Duodenal mucosa (tissue), 2 donors: ENCODE measurements around the gene TTLL12.

Experiments used
- H3K27ac ChIP-seq: one replicate; pipeline ENCODE4 v1.7.0; 2013; ENCODE audit warnings: low read depth, low read length
- H3K27me3 ChIP-seq, 2 donors: one replicate each; pipeline ENCODE4 v1.7.0; 2013; ENCODE audit warnings: low read length in 2 of 2, control low read depth in 1 of 2; ENCODE audit not compliant: insufficient read depth in 2 of 2, control insufficient read depth in 1 of 2
- H3K36me3 ChIP-seq, 2 donors: one replicate each; pipeline ENCODE4 v1.7.0; 2013; ENCODE audit warnings: low read length in 2 of 2, control low read depth in 1 of 2; ENCODE audit not compliant: insufficient read depth in 2 of 2, control insufficient read depth in 1 of 2
- H3K4me1 ChIP-seq, 2 donors: one replicate each; pipeline ENCODE4 v1.7.0; 2013; ENCODE audit warnings: low read length in 2 of 2, control low read depth in 1 of 2; ENCODE audit not compliant: insufficient read depth in 2 of 2, control insufficient read depth in 1 of 2
- H3K4me3 ChIP-seq, 2 donors: one replicate each; pipeline ENCODE4 v1.7.0; 2013; ENCODE audit warnings: low read length in 2 of 2, low read depth in 1 of 2
- H3K9ac ChIP-seq, 2 donors: one replicate each; pipeline ENCODE4 v1.7.0; 2013; ENCODE audit warnings: low read length in 2 of 2, low read depth in 1 of 2
- H3K9me3 ChIP-seq, 2 donors: one replicate each; pipeline ENCODE4 v1.7.0; 2013; ENCODE audit warnings: low read length in 2 of 2, control low read depth in 1 of 2; ENCODE audit not compliant: control insufficient read depth in 1 of 2

Gene TTLL12

DNA sequence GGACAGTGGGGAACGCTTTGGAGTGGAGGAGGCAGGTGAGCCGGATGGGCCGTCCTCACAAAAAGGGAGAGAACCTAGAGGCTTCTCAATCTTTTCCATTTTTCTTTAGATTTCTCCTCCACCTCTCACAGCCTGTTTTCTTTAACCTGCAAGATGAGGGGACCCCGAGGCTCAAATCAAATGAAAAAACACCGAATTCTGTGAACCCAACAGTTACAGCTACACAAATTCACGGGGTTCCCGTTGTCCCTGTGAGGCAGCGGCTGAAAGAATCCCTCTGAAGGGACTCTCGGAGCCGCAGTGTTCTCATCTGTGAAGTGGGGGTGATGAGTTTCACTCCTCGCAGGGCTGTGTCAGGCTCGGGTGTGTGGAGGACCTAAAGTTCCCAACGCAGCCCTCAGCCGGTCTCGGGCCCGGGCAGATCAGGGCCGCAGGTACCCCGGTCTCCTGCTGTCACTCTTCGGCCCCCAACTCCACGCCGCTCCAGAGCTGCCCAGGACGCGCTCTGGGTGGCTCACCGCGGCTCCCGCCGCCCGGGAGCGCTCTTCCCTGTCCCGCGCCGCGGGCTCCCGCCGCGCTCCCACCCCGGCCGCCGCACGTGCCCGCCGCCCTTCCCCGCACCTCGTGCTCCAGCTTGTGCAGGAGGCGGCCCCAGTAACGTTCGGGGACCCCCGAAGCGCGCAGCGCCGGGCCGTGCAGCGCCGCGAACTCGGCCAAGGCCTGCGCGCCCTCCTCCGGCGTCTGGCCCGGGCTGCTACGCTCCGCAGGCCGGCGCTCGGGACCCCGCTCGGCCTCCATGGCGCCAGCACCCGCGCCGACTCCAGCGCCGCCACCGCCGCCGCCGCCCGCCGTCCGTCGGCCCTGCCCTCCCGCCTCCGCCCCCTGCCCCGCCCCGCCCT is at the start of gene TTLL12:
Gene TTLL12 (minus strand): TSS at position 863 of the 899 bp plus-strand sequence. CDS start 65 bp downstream, at position 798.
- peak within 1 kb of the TSS; percentile 83 for H3K27ac ChIP-seq
- H3K9me3 ChIP-seq, result no peaks in the 10 kb centered on the region
- H3K9ac ChIP-seq, result peak within 1 kb of the TSS; percentile 67 to 85
- H3K4me3 ChIP-seq, result peak within 1 kb of the TSS; percentile 81 to 86
- H3K27me3 ChIP-seq, result no peaks in the 10 kb centered on the region
- peaks cover 5 to 10% of the 10 kb centered on the region in 2 donors for H3K4me1 ChIP-seq
- peaks cover 0 to 10% of the 10 kb centered on the region in 2 donors for H3K36me3 ChIP-seq

DNA sequence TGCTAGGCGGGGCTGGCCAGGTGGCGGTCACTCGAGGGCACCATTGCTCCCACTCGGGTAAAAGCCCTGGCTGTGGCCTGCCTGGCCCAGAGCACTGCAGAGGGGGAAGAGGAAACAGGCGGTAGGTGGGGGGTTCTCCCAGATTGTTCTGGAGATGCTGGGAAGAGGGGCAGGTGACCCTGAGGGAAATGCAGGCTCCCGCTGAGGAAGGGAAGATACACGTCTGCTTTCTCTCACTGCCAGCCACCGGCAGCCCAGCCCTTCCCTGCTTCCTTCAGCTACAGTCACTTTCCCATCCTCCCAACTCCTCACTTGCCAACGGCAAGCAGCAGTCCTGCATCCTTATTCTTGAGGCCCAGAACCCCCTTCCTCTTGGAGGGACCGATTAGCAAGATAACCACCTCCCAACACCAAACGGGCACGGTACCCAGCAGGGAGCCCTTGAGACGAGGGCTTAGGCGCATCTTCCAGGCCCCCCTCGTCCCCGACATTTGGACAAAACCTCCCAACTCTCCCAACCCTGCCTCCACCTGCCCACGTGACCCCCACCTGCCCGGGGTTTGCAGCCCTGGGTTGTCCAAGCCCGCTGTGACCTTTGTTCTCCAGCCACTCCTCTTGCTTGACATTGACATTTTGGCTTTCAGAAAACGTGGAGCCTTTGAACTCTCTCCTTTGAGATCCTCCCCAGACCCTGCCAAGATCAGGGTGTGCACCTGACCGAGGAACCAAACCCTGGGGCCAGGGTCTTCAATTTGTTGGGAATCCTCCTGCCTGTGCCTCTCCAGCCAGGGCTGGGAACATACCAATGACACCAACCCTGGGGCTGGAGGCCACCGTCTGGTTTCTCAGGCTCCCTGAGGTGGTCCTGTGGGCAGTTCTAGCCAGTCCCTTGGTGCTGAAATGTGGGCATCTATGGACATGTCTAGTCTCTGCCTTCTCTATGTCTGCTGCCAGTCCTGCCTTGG is 48.8 kb upstream of the TTLL12 start:
- peaks cover 0 to 3% of the 10 kb centered on the region in 2 donors for H3K27me3 ChIP-seq
- no peak overlapping the region for H3K27ac ChIP-seq
- H3K4me1 ChIP-seq, result no peaks in the 10 kb centered on the region
- no peaks in the 10 kb centered on the region for H3K36me3 ChIP-seq
- no peak overlapping the region for H3K4me3 ChIP-seq
- no peak overlapping the region for H3K9ac ChIP-seq
- H3K9me3 ChIP-seq, result no peaks in the 10 kb centered on the region

DNA sequence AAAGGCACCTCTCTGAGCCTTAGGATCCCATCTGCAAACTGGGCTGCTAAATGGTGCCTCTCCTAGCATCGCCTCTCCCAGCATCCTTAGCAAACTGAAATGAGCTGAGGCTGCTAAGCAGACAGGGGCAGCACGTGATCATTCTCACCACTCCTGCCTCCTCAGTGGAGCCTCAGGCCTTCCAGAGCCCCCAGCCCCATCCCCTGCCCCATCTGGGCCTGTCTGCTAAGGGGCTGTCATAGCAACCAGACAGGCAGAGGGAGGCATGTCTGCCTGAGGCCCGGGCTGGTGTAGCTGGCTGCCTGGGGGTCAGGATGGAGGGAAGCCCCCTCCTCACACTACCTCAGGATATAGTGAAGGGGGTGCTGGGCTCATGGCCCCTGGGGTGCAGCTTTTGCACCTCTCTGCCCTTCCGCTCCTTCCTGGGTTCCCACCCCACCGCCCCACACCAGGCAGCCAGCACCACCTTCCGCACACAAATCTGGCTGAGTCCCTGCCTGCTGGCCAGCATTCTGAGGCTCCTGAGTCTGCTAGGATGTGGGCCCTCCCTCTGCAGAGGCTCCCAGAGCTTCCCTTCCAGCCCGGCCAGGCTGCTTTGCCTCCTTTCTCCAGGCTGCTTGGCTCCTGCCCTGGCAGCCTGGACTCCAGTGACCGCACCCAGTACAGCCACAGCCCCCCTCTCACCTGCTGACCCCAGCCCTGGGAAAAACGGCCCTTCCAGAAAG is 47.5 kb upstream of the TTLL12 start:
- peaks cover 0 to 3% of the 10 kb centered on the region in 2 donors for H3K27me3 ChIP-seq
- no peak overlapping the region for H3K27ac ChIP-seq
- H3K36me3 ChIP-seq, result no peaks in the 10 kb centered on the region
- no peak overlapping the region for H3K4me3 ChIP-seq
- no peaks in the 10 kb centered on the region for H3K4me1 ChIP-seq
- H3K9me3 ChIP-seq, result no peaks in the 10 kb centered on the region
- H3K9ac ChIP-seq, result no peak overlapping the region

DNA sequence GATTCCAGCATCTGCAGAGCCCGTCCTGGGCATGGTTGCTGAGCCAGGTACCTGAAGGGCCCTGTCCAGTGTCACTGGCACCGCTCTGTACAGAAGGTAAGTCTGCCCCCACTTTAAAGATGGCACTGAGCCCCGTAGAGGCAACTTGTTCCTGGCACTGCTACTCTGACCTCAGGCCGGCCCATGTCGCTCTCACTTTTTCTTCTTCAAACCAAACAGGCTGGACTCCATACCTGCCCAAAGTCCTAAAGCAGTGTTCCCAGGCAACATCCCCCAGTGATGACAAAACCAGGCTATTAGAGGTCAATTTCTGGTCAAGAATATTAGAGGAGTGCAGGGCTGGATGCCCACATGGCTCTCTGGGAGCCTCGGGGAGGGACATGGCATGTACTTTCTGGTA is 46.6 kb upstream of the TTLL12 start:
- Histone ChIP-seq H3K9me3 (no peaks in the 10 kb centered on the region), H3K4me3 (no peak overlapping the region), H3K27ac (no peak overlapping the region), H3K36me3 (no peaks in the 10 kb centered on the region), H3K27me3 (peaks cover 0 to 3% of the 10 kb centered on the region in 2 donors), H3K9ac (no peak overlapping the region), H3K4me1 (no peaks in the 10 kb centered on the region)

DNA sequence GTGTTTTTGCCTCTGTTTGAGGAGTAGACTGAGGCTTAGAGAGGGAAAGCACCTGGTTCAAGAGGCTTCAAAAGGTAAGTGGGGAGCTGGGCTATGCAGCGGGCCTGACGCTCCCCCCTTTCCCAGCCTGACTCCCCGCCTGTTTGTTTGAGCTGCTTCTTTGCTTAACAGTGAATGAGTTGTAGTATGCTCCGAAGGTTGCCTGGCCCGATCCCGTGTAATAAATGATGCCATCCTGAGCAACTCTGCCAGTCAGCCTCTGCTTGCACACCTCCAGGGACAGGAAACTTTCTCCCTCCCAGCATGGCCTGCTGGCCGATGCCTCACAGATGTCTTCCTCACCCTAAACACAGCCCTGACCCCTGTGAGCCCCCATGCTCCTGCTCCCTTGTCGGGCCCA is 45.5 kb upstream of the TTLL12 start:
- Histone ChIP-seq H3K9me3 (no peaks in the 10 kb centered on the region), H3K4me1 (no peaks in the 10 kb centered on the region), H3K4me3 (no peak overlapping the region), H3K9ac (no peak overlapping the region), H3K36me3 (no peaks in the 10 kb centered on the region), H3K27me3 (peaks cover 0 to 3% of the 10 kb centered on the region in 2 donors), H3K27ac (no peak overlapping the region)

DNA sequence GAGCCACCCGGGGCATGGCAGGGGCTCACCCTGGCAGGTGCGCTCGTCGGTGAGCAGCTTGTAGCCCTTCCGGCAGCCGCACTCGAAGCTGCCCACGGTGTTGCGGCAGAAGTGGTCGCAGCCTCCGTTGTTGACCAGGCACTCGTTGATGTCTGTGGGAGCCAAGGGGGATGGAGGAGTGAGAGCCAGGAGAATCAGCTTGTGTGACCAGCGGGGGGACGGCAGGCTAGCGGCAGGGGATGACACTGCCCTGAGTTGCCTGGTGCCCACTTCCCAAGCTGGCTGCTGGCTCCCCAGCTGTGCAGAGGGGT is 44.7 kb upstream of the TTLL12 start:
- Histone ChIP-seq H3K9ac (no peak overlapping the region), H3K4me1 (no peaks in the 10 kb centered on the region), H3K27ac (no peak overlapping the region), H3K9me3 (no peaks in the 10 kb centered on the region), H3K36me3 (no peaks in the 10 kb centered on the region), H3K4me3 (no peak overlapping the region), H3K27me3 (peaks cover 0 to 3% of the 10 kb centered on the region in 2 donors)

DNA sequence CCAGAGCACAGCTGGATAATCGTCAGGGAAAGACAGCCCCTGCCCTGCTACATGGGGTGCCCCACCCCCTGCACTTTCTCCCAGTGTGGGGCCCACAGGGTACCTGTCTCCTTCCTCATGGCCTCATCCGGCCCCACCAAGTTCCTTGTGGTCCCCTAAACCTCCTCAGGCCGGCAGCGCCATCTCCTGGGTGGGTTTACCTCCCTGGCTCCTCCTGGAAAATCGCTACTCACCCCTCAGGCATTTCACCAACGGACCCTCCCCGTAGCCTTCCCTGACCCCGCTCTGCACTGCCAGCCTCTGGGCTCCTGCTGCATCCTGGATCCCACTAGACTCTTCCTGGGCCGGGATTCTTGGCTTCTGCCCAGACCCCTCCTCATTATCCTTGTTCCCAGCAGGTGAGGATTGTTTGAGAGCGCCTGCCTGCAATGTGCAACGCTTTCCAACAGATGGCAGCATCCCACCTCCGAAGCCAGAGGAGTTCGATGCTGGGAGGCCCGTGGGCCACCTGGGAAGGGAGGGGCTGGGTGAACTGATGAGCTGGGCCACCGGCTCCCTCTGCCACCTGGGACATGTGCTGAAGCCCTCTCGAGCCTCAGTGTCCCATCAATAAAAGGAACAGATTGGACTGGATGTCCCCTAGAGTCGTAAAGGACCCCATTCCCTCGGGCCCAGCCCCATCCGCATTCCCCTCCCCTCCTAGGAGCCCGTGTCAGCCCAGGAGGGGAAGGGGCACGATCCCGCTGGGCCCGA is 44.2 kb upstream of the TTLL12 start:
- Histone ChIP-seq H3K9me3 (no peaks in the 10 kb centered on the region), H3K4me1 (no peaks in the 10 kb centered on the region), H3K36me3 (no peaks in the 10 kb centered on the region), H3K9ac (no peak overlapping the region), H3K4me3 (no peak overlapping the region), H3K27me3 (peaks cover 0 to 3% of the 10 kb centered on the region in 2 donors), H3K27ac (no peak overlapping the region)

DNA sequence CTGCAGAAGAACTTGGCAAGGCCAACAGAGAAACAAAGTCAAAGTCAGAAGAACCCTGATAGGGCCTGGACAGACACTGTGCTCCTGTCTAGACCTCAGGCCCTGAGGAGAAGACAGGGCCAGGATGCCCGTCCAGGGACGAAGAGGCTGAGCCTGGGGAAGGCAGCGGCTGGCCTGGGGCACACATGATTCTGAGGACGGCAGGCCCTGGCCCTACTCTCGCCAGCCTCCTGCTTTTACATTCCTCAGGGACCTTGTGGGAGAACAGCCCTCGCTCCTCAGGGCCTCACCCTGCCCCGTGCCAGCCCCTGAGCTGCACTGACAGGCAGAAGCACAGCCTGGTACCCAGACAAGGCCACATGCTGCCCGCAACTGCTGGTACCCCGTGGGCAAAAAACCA is 43.6 kb upstream of the TTLL12 start:
- no peak overlapping the region for H3K4me3 ChIP-seq
- no peak overlapping the region for H3K27ac ChIP-seq
- no peaks in the 10 kb centered on the region for H3K4me1 ChIP-seq
- no peaks in the 10 kb centered on the region for H3K9me3 ChIP-seq
- H3K9ac ChIP-seq, result no peak overlapping the region
- no peaks in the 10 kb centered on the region for H3K36me3 ChIP-seq
- H3K27me3 ChIP-seq, result peaks cover 0 to 1% of the 10 kb centered on the region in 2 donors

DNA sequence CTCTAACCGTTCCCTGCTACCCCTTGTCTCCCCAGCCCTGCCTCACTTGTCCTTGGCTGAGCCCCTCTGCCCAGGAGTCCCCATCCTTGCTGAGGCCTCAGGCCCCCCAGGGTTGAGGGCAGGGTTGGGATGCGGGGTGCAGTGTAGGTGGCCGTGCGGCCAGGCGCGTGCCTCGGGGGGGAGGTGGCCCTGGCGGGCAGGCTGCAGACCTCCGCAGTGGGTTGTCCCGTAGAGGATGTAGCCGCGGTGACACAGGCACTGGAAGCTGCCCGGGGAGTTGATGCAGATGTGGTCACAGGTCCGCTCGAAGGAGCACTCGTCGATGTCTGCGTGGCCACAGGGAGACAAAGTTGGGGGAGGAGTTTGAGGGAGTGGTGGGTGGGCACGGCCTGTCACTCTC is 41.9 kb upstream of the TTLL12 start:
- no peak overlapping the region for H3K4me3 ChIP-seq
- no peaks in the 10 kb centered on the region for H3K9me3 ChIP-seq
- no peak overlapping the region for H3K9ac ChIP-seq
- H3K27ac ChIP-seq, result no peak overlapping the region
- H3K36me3 ChIP-seq, result no peaks in the 10 kb centered on the region
- no peaks in the 10 kb centered on the region for H3K4me1 ChIP-seq
- H3K27me3 ChIP-seq, result no peaks in the 10 kb centered on the region
